T47D (cell line): ENCODE results near the gene PAFAH2.
"Not testable (repeated sequence)": the region's sequence is repeated elsewhere in the genome, so short reads cannot be mapped to it uniquely, and the experiment has no call there.

Source experiments
- DNase-seq, 2 experiments: peaks; one replicate each; pipeline versions ENCODE4 v3.0.0 to v3.0.0-alpha.2; 2011 to 2012; ENCODE audit warnings: low read depth in 1 of 2, low spot score in 1 of 2
- JUND ChIP-seq: IDR thresholded peaks from 2 replicates; pipeline ENCODE4 v1.6.1; 2012; ENCODE audit warnings: low read depth
- in situ Hi-C: cut with HindIII; loops from 2 replicates; pipeline ENCODE4 v1.10.0; 2016; ENCODE audit warnings: low sequenced_read_pairs, low pct_unique_long_range_greater_than_20kb

Gene PAFAH2

GRCh38 chr1:25973610-25974321 is 24.1 kb downstream of the PAFAH2 start:
- DNase-seq, result no peak
- no peak for TF ChIP-seq JUND
- in situ Hi-C loops, result no loop called here

DNA sequence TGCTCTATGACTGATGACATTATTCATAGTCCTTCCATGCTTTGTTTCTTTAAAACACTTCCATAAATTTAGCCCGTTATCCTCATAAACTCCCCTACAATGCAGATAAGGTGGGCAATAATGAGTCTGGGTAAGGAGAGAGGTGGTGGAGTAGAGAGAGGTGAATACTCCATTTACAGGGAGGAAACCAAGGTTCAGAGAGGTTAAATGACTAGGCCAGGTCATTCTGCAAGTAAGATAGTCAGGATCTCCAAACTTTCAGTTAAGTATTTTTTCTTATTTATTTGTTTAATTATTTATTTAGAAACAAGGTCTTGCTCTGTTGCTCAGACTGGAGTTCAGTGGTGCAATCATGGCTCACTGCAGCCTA is 26.1 kb downstream of the PAFAH2 start:
- no peak for DNase-seq
- no peak for TF ChIP-seq JUND
- in situ Hi-C loops, result no loop called here

DNA sequence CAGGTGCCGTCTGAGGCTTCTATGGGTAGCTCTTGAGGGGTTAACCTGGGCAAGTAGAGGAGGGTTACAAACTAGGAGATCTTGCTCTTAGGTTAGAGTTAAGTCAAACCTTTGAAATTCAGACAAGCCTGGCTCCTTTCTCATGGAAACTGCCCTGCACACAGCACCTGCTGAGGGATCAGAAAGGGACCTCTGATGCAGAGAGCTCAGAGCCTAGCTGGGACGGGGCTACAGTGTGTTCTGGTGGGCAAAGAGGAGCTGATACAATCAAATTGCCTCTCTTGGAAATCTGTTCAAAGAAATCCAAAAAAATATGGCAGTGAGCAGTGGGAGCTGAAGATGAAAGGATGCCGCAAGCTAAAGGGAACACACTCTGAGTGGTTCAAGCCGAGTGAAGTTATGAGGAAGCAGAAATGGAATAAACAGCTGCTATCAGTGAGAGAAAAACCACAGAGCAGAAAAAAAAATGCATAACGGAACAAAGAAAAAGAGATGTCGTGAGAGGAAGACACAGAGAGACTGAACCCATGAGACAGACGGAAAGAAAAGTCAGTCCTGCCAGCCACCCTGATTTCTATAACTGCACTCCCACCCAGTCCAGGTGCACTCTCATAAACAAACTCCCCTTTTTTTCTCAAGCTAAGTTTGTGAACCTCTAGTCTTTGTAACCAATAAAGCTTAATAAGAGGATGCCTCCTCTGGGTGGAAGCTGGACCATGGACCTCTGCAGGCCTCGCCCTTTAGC is 26.6 kb downstream of the PAFAH2 start:
- no peak for TF ChIP-seq JUND
- DNase-seq, result no peak
- in situ Hi-C loops, result no loop called here

DNA sequence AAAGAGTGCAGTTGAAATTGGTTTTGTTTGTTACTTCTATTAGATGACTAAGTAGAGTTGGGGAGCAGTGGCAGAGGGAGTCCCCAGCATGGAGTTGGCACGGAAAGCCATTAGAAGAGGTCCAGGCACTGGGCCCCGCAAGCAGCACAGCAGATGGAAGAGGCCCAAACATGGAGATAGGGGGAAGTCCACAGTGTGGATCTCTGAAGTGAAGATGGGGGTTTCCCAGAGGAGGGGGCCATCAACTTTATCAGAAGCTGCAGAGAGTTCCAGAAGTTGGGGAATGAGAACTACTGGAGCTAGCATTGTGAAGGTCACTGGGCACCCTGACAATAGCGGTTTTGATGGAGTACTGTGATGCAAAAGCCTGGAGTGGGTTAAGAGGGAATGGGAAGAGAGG is 30.6 kb downstream of the PAFAH2 start:
- TF ChIP-seq JUND, result no peak
- DNase-seq, result no peak
- in situ Hi-C loops, result no loop called here

DNA sequence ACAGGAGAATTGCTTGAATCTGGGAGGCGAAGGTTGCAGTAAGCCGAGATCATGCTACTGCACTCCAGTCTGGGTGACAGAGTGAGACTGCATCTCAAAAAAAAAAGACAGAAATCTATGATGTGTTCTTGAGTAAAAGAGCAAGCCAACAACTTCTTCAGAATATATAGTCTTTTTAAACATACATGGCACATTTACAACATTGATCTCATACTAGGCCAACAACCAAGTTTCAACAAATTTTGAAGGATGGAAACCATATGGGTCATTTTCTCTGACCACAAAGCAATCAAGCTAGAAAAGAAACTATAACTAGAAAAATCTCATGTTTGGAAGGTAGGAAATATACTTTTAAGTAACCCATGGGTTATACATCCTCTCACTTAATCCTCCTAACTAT is 38.3 kb downstream of the PAFAH2 start:
- no peak for DNase-seq
- in situ Hi-C loops, result no loop called here
- TF ChIP-seq JUND, result no peak

- in situ Hi-C loops, result no loop called here
- no peak for TF ChIP-seq JUND
These were observed 39.4 kb downstream of the PAFAH2 start for GRCh38 chr1:25958465-25958864.

GRCh38 chr1:25955553-25955952 is 42.3 kb downstream of the PAFAH2 start:
- TF ChIP-seq JUND, result no peak
- no peak for DNase-seq
- in situ Hi-C loops, result no loop called here

More at GRCh38 chr1:25958465-25958864, 39.4 kb downstream of the PAFAH2 start:
- DNase-seq, result no peak

- in situ Hi-C loops, result no loop called here
- no peak for TF ChIP-seq JUND
- no peak for DNase-seq
These were observed 43.5 kb downstream of the PAFAH2 start for GRCh38 chr1:25954282-25954938.

DNA sequence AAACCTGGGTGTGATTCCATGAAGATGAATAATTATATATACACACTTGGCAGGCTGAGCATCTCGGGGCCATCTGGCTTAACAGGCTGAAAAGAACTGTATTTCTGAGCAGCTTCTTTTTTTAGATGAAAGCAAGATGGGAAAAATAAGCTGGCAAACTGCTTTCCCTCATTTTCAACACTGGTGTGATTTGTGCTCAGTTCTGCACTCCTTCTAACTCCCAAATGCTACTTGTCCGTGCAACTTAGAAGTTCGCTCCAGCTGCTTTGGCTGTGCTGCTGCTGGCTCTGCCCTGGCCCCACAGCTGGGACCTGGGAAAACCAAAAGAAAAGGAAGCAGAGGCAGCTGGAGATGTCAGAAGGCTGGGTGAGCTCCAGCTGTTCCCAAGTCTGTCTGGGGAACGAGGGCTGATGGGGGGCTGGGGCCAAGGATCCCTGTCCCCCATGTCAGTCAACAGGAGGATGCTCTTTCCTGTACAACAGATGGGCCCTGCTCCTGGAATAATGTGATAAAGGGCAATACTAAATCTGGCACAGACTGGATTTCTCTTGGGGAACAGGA is 44.9 kb downstream of the PAFAH2 start:
- in situ Hi-C loops, result no loop called here
- TF ChIP-seq JUND, result no peak
- no peak for DNase-seq

DNA sequence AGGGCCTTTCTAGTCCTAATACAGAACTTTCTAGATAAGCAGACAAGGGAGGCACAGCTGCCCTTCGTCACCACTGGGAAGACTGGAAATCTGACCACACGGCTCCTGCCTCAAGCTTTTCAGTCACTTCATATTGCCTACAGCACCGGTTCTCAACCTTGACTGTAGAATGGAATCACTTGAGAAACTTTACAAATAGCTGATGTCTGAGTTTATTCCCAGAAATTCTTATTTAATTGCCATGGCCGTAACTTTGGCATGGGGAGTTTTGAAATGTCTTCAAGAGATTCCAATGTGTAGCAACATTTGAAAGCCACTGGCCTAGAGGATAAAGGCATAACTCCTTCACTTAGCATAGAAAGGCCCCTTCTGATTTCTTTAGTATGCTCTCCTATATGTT is 49.2 kb downstream of the PAFAH2 start:
- no peak for DNase-seq
- TF ChIP-seq JUND, result no peak
- in situ Hi-C loops, result no loop called here

DNA sequence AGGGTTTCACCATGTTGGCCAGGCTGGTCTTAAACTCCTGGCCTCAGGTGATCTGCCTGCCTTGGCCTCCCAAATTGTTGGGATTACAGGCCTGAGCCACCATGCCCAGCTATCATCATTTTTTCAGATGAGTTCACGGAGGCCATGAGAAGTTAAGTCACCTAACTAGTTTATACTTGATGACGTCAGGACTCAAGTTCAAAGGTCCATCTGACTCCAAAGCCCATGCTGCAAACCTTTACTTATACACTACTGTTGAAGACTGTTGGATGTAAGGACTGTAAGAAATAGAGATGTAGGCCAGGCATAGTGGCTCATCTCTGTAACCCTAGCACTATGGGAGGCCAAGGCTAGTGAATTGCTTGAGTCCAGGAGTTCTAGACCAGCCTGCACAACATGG is 50.8 kb downstream of the PAFAH2 start:
- TF ChIP-seq JUND, result no peak
- in situ Hi-C loops, result no loop called here
- no peak for DNase-seq

GRCh38 chr1:25945761-25946160 is 52.1 kb downstream of the PAFAH2 start:
- in situ Hi-C loops, result no loop called here
- TF ChIP-seq JUND, result no peak
- DNase-seq, result no peak

DNA sequence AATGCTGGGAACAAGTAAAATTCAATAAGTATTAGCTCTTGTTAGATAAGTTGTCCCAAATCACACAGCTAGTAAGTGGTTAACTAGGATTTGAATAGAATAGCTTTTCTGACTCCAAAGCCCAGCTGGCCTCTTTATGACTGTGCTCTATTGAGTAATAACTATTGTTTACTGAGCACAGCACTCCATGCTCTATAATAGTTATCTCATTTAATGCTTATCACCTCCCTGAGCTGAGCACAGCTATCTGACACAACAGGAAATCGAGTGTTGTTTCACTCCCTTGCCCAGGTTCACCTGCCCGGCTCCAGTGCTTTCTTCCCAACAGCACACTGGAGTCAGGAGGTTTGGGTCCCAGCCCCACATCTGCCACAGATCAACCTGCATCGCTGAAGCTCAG is 52.9 kb downstream of the PAFAH2 start:
- no peak for DNase-seq
- in situ Hi-C loops, result no loop called here
- TF ChIP-seq JUND, result no peak

- in situ Hi-C loops, DNase-seq: not testable (repeated sequence)
These were observed 54.4 kb downstream of the PAFAH2 start for GRCh38 chr1:25943511-25943910.
